ENCODE results near the gene LILRA5.

Gene LILRA5

GRCh38 chr19:54302257-54302656 lies 10.7 kb downstream of the LILRA5 start:
- TF ChIP-seq POLR2AphosphoS5 (IDR thresholded peaks at IDR 0.05; ENCODE audit: low read depth) (peak; percentile 97), CTCF (IDR thresholded peaks at IDR 0.05; ENCODE audit: insufficient read depth, low read length) (no peak), SPI1 (IDR thresholded peaks at IDR 0.05; ENCODE audit: borderline replicate concordance, low read depth) (peak; percentile 65; the same call in 1 of the 2 replicates)
- peak; percentile 88 to 89 for DNase-seq (ENCODE audit: low read depth in 1 of 2, low spot score in 1 of 2)
- Histone ChIP-seq H3K4me3 (replicated peaks; ENCODE audit: insufficient read depth, low read length) (no peak overlapping the region), H3K27ac (replicated peaks) (0 out of 2 replicates have a peak overlapping the region, but pooled peaks have one; percentile 27), H3K27me3 (ENCODE audit: insufficient read depth, poor library complexity, severe bottlenecking) (peaks cover 5% of the 10 kb centered on the region)

DNA sequence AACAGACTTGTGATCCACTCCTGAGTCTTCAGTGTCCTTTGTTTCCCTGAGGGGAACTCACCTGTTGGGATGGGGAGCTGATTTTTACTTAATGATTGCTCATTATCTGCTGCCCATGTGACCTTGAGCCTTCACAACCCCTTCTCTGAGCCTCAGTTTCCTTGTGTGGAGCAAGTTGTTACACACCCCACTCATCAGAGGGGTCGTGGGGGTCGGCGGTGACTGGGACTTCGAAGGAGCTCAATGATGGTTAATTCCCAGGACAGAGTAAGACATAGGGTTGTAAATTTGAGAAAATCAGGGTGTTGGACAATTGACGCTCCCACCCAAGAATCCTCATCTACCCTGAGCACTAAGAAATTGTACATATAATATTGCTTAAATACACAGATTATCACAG lies 13.5 kb downstream of the LILRA5 start:
- H3K27ac ChIP-seq (replicated peaks), result no peak overlapping the region
- H3K27me3 ChIP-seq (ENCODE audit: insufficient read depth, poor library complexity, severe bottlenecking), result peaks cover 7% of the 10 kb centered on the region
- DNase-seq (ENCODE audit: low read depth in 1 of 2, low spot score in 1 of 2), result no peak
- no peak for TF ChIP-seq POLR2AphosphoS5 (IDR thresholded peaks at IDR 0.05; ENCODE audit: low read depth)
- H3K4me3 ChIP-seq (replicated peaks; ENCODE audit: insufficient read depth, low read length), result no peak overlapping the region

DNA sequence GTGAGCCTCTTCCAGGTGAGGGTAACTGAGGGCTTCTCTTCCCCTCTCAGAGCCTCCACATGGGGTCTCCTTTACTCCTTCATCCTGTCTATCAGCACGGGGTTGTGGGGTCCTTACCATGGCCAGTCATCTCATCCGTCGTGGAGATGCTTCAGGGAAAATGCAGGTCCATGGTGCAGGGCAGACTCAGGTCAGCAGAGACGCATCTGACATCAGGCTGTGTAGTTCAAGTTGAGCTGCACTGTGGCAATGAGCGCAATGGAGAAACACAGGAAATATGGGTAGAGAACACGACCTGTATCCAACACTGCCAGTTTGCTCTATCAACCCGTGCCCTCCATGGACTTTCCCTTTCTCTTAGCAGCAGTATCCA lies 13.9 kb downstream of the LILRA5 start:
- TF ChIP-seq, protein P1, sequence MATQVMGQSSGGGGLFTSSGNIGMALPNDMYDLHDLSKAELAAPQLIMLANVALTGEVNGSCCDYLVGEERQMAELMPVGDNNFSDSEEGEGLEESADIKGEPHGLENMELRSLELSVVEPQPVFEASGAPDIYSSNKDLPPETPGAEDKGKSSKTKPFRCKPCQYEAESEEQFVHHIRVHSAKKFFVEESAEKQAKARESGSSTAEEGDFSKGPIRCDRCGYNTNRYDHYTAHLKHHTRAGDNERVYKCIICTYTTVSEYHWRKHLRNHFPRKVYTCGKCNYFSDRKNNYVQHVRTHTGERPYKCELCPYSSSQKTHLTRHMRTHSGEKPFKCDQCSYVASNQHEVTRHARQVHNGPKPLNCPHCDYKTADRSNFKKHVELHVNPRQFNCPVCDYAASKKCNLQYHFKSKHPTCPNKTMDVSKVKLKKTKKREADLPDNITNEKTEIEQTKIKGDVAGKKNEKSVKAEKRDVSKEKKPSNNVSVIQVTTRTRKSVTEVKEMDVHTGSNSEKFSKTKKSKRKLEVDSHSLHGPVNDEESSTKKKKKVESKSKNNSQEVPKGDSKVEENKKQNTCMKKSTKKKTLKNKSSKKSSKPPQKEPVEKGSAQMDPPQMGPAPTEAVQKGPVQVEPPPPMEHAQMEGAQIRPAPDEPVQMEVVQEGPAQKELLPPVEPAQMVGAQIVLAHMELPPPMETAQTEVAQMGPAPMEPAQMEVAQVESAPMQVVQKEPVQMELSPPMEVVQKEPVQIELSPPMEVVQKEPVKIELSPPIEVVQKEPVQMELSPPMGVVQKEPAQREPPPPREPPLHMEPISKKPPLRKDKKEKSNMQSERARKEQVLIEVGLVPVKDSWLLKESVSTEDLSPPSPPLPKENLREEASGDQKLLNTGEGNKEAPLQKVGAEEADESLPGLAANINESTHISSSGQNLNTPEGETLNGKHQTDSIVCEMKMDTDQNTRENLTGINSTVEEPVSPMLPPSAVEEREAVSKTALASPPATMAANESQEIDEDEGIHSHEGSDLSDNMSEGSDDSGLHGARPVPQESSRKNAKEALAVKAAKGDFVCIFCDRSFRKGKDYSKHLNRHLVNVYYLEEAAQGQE (IDR thresholded peaks at IDR 0.05; ENCODE audit: insufficient replicate concordance, low read depth), result no peak
- TF ChIP-seq CTCF (IDR thresholded peaks at IDR 0.05; ENCODE audit: insufficient read depth, low read length) (no peak), GABPA (IDR thresholded peaks at IDR 0.05; ENCODE audit: low read depth) (no peak), SPI1 (IDR thresholded peaks at IDR 0.05; ENCODE audit: borderline replicate concordance, low read depth) (no peak), POLR2AphosphoS5 (IDR thresholded peaks at IDR 0.05; ENCODE audit: low read depth) (no peak)
- DNase-seq (ENCODE audit: low read depth in 1 of 2, low spot score in 1 of 2), result peak in 1 of 2 experiments; percentile 54
- peaks cover 7% of the 10 kb centered on the region for H3K27me3 ChIP-seq (ENCODE audit: insufficient read depth, poor library complexity, severe bottlenecking)
- H3K4me3 ChIP-seq (replicated peaks; ENCODE audit: insufficient read depth, low read length), result no peak overlapping the region
- H3K27ac ChIP-seq (replicated peaks), result no peak overlapping the region

DNA sequence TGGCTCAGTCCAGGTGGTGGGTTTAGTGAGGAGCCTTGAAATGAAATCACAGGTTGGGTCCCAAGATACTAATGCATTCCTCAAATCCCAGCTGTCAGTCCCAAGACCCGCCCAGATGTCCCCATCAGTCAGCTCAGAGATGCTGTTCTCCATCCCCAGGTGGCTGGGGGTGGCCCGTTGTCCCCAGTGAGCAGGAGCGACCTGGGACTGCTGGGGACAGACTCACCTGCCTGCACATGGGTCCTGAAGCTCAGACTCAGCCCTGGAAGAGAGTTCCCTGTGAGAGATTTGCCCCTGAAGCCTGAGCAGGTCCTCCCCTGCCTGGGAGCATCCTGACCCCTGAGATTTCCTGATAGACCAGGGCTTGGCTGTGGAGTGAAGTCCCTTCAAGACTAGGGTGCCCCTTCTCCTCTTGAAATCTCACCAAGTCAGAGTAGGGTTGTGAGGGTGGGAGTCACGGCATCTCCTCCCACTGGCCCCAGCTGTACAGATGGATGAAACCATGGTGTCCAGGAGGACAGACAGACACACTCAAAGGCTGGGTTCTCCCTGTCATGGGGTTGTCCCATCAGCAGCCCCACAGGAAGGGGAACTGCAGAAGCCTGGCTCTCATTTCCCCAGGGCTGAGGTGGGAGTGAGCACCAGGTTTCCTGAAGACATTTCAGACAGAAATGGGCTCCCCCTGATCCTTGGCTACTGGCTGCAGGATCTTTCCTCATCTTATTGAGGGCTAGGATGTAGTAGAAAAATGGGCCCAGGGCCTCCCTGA lies 14.4 kb downstream of the LILRA5 start:
- TF ChIP-seq, protein P1 (IDR thresholded peaks at IDR 0.05; ENCODE audit: insufficient replicate concordance, low read depth), result no peak
- peak; percentile 59 for TF ChIP-seq GABPA (IDR thresholded peaks at IDR 0.05; ENCODE audit: low read depth)
- peak; percentile 64 for TF ChIP-seq SPI1 (IDR thresholded peaks at IDR 0.05; ENCODE audit: borderline replicate concordance, low read depth)
- Histone ChIP-seq H3K4me3 (replicated peaks; ENCODE audit: insufficient read depth, low read length) (no peak overlapping the region), H3K27me3 (ENCODE audit: insufficient read depth, poor library complexity, severe bottlenecking) (peaks cover 7% of the 10 kb centered on the region), H3K27ac (replicated peaks) (no peak overlapping the region)
- DNase-seq (ENCODE audit: low read depth in 1 of 2, low spot score in 1 of 2), result peak in 1 of 2 experiments; percentile 35
